WTC11 (cell line): ENCODE measurements around the gene NAALADL2. TPM values are rescaled to one million over a fixed set of nuclear protein-coding genes. Genes with fewer than 3 reads are reported as not detected.

ENCODE experiments used
- ATAC-seq: fragments of 200-7000 bp; cut with Tn5 transposase; 2 replicates; pipeline ENCODE4 v1.10.0; 2021; ENCODE audit warnings: mild to moderate bottlenecking, moderate library complexity
- CTCF ChIA-PET: fragments of 300-600 bp; sonication (Branson Sonifier 250); formaldehyde crosslinking; loops from one replicate; lab custom pipeline; 2021; ENCODE audit warnings: antibody characterized with exemption; lab: Charles Lee
- POLR2A ChIA-PET: fragments of 350-600 bp; sonication (Branson Sonifier 250); formaldehyde crosslinking; loops from one replicate; lab custom pipeline; 2021; ENCODE audit warnings: antibody characterized with exemption; lab: Charles Lee
- DNase-seq: peaks from one replicate; pipeline ENCODE4 v3.0.0; 2021; ENCODE audit warnings: low spot score
- H3K27ac Mint-ChIP-seq: 2 replicates; pipeline ENCODE4 v1.8.0; 2021; ENCODE audit warnings: mixed read lengths
- H3K27me3 Mint-ChIP-seq: 2 replicates; pipeline ENCODE4 v1.8.0; 2021; ENCODE audit warnings: low read depth, mild to moderate bottlenecking, moderate library complexity, mixed read lengths
- H3K36me3 Mint-ChIP-seq: 2 replicates; pipeline ENCODE4 v1.8.0; 2021; ENCODE audit warnings: mixed read lengths
- H3K4me1 Mint-ChIP-seq: 2 replicates; pipeline ENCODE4 v1.8.0; 2022; ENCODE audit warnings: mixed read lengths
- H3K4me3 Mint-ChIP-seq: 2 replicates; pipeline ENCODE4 v1.8.0; 2021; ENCODE audit warnings: mild to moderate bottlenecking, moderate library complexity, mixed read lengths
- H3K9me3 Mint-ChIP-seq: 2 replicates; pipeline ENCODE4 v1.8.0; 2021; ENCODE audit warnings: mixed read lengths
- CBFB ChIP-seq: sonication (generic); formaldehyde crosslinking; IDR thresholded peaks from 2 replicates; pipeline ENCODE4 v1.8.1; 2022; ENCODE audit warnings: mild to moderate bottlenecking, low read depth, missing genetic modification reagents
- CREB1 ChIP-seq: sonication (generic); formaldehyde crosslinking; IDR thresholded peaks from 2 replicates; pipeline ENCODE4 v1.8.0; 2023; ENCODE audit warnings: mild to moderate bottlenecking, missing genetic modification reagents
- CREM ChIP-seq: sonication (generic); formaldehyde crosslinking; IDR thresholded peaks from 2 replicates; pipeline ENCODE4 v1.8.1; 2022; ENCODE audit warnings: mild to moderate bottlenecking, missing genetic modification reagents, moderate library complexity
- CTCF ChIP-seq: fragments of 200-600 bp; IDR thresholded peaks from 2 replicates; pipeline ENCODE4 v1.8.0; 2022; ENCODE audit warnings: antibody characterized with exemption
- FOXJ3 ChIP-seq: sonication (generic); formaldehyde crosslinking; IDR thresholded peaks from 2 replicates; pipeline ENCODE4 v1.9.0; 2021; ENCODE audit warnings: missing genetic modification reagents, mild to moderate bottlenecking, borderline replicate concordance
- JAZF1 ChIP-seq: fragments of 250-450 bp; sonication (Bioruptor Pico); IDR thresholded peaks from 2 replicates; pipeline ENCODE4 v1.9.0; 2021; ENCODE audit warnings: moderate library complexity, mild to moderate bottlenecking, inconsistent platforms
- NFE2L1 ChIP-seq: sonication (generic); formaldehyde crosslinking; IDR thresholded peaks from 2 replicates; pipeline ENCODE4 v1.8.1; 2023; ENCODE audit warnings: missing genetic modification reagents
- PRDM15 ChIP-seq: sonication (generic); formaldehyde crosslinking; IDR thresholded peaks from 2 replicates; pipeline ENCODE4 v1.8.0; 2022; ENCODE audit warnings: missing genetic modification reagents
- RELA ChIP-seq: sonication (generic); formaldehyde crosslinking; IDR thresholded peaks from 2 replicates; pipeline ENCODE4 v1.8.1; 2022; ENCODE audit warnings: missing genetic modification reagents, mild to moderate bottlenecking, borderline replicate concordance
- SMAD3 ChIP-seq: sonication (generic); formaldehyde crosslinking; IDR thresholded peaks from 2 replicates; pipeline ENCODE4 v1.8.0; 2022; ENCODE audit warnings: missing genetic modification reagents, mild to moderate bottlenecking, borderline replicate concordance
- TP53 ChIP-seq: sonication (generic); formaldehyde crosslinking; IDR thresholded peaks from 2 replicates; pipeline ENCODE4 v1.8.1; 2023; ENCODE audit warnings: mild to moderate bottlenecking, missing genetic modification reagents
- USF1 ChIP-seq: sonication (generic); formaldehyde crosslinking; IDR thresholded peaks from 2 replicates; pipeline ENCODE4 v1.8.0; 2022; ENCODE audit warnings: mild to moderate bottlenecking, missing genetic modification reagents
- ZNF121 ChIP-seq: sonication (generic); formaldehyde crosslinking; IDR thresholded peaks from 2 replicates; pipeline ENCODE4 v1.8.0; 2023; ENCODE audit warnings: missing genetic modification reagents
- ZNF138 ChIP-seq: sonication (generic); formaldehyde crosslinking; conservative IDR thresholded peaks from 2 replicates; pipeline ENCODE4 v1.8.1; 2022; ENCODE audit warnings: mild to moderate bottlenecking, moderate library complexity, missing genetic modification reagents
- ZNF263 ChIP-seq: sonication (generic); formaldehyde crosslinking; IDR thresholded peaks from 2 replicates; pipeline ENCODE4 v1.8.1; 2022; ENCODE audit warnings: low read depth, mild to moderate bottlenecking, moderate library complexity, missing genetic modification reagents
- ZNF281 ChIP-seq: sonication (generic); formaldehyde crosslinking; IDR thresholded peaks from 2 replicates; pipeline ENCODE4 v1.8.0; 2023; ENCODE audit warnings: mild to moderate bottlenecking, missing genetic modification reagents
- ZNF416 ChIP-seq: fragments of 250-450 bp; sonication (Bioruptor Pico); IDR thresholded peaks from 2 replicates; pipeline ENCODE4 v1.9.0; 2021; ENCODE audit warnings: mild to moderate bottlenecking, inconsistent platforms
- ZNF423 ChIP-seq: fragments of 250-450 bp; sonication (Bioruptor Pico); IDR thresholded peaks from 2 replicates; pipeline ENCODE4 v2.1.2; 2022; ENCODE audit warnings: mild to moderate bottlenecking, moderate library complexity
- ZSCAN18 ChIP-seq: fragments of 250-450 bp; sonication (Bioruptor Pico); IDR thresholded peaks from 2 replicates; pipeline ENCODE4 v2.1.2; 2022; ENCODE audit warnings: mild to moderate bottlenecking, moderate library complexity
- total RNA-seq: library from RNA; stranded (reverse); gene quantifications from 3 replicates; pipeline ENCODE4 v1.2.3, GENCODE V29; 2021

The NAALADL2 gene
- total RNA-seq, 1 experiment from 2014 or later = 1.2 TPM

- no peaks in the 10 kb centered on the region for H3K27me3 Mint-ChIP-seq
- no peak for ATAC-seq
- POLR2A ChIA-PET = no interaction called here
- no peak for TF ChIP-seq ZNF416 (CRISPR knock-in tag)
- TF ChIP-seq CREB1 (CRISPR knock-in tag) = no peak
- TF ChIP-seq ZNF138 (CRISPR knock-in tag) = no peak
- no peak for TF ChIP-seq CTCF
- no peak for TF ChIP-seq ZNF121 (CRISPR knock-in tag)
- no peak for DNase-seq
- no peaks in the 10 kb centered on the region for H3K36me3 Mint-ChIP-seq
- no peak overlapping the region for H3K27ac Mint-ChIP-seq
- no peaks in the 10 kb centered on the region for H3K4me1 Mint-ChIP-seq
- H3K4me3 Mint-ChIP-seq = no peak overlapping the region
- CTCF ChIA-PET = no interaction called here
- H3K9me3 Mint-ChIP-seq = 0 out of 2 replicates have a peak, but pooled peaks cover 4% of the 10 kb centered on the region
These were observed 150.2 kb downstream of the NAALADL2 start for GRCh38 chr3:175009295-175009694.

- ATAC-seq (no peak), DNase-seq (no peak)
- Mint-ChIP-seq H3K36me3 (no peaks in the 10 kb centered on the region), H3K27me3 (no peaks in the 10 kb centered on the region), H3K27ac (no peak overlapping the region), H3K4me1 (no peaks in the 10 kb centered on the region), H3K9me3 (0 out of 2 replicates have a peak, but pooled peaks cover 4% of the 10 kb centered on the region), H3K4me3 (no peak overlapping the region)
- no peak for TF ChIP-seq ZNF423 (CRISPR knock-in tag)
- no peak for TF ChIP-seq USF1 (CRISPR knock-in tag)
- TF ChIP-seq CBFB = no peak
- TF ChIP-seq FOXJ3 (CRISPR knock-in tag) = no peak
- no peak for TF ChIP-seq NFE2L1 (CRISPR knock-in tag)
- CTCF ChIA-PET = no interaction called here
- POLR2A ChIA-PET = no interaction called here
These were observed 156.0 kb downstream of the NAALADL2 start for GRCh38 chr3:175015056-175015635.

GRCh38 chr3:175018946-175019727 lies 160.0 kb downstream of the NAALADL2 start:
- no peaks in the 10 kb centered on the region for H3K27me3 Mint-ChIP-seq
- ATAC-seq (no peak), DNase-seq (no peak)
- TF ChIP-seq PRDM15 (CRISPR knock-in tag) (no peak), ZSCAN18 (CRISPR knock-in tag) (no peak), RELA (CRISPR knock-in tag) (no peak), JAZF1 (CRISPR knock-in tag) (no peak), TP53 (CRISPR knock-in tag) (no peak), ZNF281 (no peak), ZNF263 (CRISPR knock-in tag) (no peak), SMAD3 (no peak), CREM (CRISPR knock-in tag) (no peak)
- no peak overlapping the region for H3K27ac Mint-ChIP-seq
- H3K4me1 Mint-ChIP-seq = peaks cover 34% of the 10 kb centered on the region
- ChIA-PET CTCF (no interaction called here), POLR2A (no interaction called here)
- H3K9me3 Mint-ChIP-seq = no peaks in the 10 kb centered on the region
- no peaks in the 10 kb centered on the region for H3K36me3 Mint-ChIP-seq
- H3K4me3 Mint-ChIP-seq = no peak overlapping the region
